ENCODE data around the gene C19orf67. TPM values are rescaled to one million over a fixed set of nuclear protein-coding genes. Genes with fewer than 3 reads are reported as not detected.

The C19orf67 gene
- polyA plus RNA-seq (2013, experiment 1 of 2; ENCODE audit: insufficient read length): not detected
- not detected for polyA plus RNA-seq (2013, experiment 2 of 2; ENCODE audit: insufficient read length)

DNA sequence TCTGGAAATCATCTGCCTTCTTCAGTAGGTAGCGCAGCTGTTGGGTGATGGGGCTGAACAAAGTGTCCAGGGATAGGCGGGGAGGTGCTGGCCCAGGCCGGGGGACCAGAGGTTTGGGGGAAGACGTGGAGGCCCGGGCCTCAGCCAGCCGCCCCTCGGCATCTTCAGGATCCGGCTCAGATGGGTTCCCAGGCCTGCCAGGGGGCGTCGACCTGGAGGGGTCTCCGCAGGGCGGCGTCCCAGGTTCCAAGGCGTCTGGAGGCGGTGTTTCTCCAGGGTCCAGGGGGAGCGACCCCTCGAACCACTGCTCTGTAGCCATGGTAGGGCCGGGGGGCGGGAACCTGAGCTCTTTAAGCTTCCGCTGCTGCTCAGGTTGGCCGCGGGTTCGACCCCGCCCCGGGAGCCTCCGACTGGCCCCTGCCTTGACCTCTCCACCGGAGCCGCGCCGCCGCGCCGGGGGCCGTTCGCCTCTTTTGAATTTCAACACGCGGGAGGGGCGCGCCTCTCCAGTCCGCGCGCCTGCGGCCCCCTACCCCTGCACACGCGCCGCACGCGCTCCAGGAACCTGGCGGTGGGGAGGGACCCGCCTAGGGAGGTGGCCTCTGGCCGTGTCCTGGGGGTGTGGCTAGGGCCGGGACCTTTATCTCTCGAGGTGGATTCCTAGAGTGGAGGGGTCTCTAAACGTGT lies at the start of gene C19orf67:
Gene C19orf67, minus strand, starts transcription at position 475 of the 687 bp plus-strand sequence. Its CDS starts 156 bp downstream, at position 319.
- no peak for DNase-seq

DNA sequence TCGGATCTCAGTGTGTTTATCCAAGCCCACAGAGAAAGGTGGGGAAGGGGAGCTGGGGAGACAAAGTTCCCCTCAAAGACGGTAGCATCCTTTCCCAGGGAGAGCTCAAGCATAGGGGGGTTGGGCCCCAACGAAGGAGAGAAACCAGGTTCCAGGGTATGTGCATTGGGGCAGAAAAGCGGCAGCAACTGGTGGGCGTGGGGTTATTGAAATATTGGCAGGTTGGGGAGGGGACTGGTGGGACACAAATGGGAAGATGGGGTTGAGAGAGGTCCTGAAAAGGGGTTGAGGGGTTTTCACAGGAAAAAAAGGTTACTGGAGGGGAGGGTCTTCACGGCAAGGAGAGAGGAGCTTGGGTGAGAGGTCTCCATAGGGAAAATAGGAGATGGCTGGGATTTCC lies 49.8 kb upstream of the C19orf67 start:
- DNase-seq: no peak

DNA sequence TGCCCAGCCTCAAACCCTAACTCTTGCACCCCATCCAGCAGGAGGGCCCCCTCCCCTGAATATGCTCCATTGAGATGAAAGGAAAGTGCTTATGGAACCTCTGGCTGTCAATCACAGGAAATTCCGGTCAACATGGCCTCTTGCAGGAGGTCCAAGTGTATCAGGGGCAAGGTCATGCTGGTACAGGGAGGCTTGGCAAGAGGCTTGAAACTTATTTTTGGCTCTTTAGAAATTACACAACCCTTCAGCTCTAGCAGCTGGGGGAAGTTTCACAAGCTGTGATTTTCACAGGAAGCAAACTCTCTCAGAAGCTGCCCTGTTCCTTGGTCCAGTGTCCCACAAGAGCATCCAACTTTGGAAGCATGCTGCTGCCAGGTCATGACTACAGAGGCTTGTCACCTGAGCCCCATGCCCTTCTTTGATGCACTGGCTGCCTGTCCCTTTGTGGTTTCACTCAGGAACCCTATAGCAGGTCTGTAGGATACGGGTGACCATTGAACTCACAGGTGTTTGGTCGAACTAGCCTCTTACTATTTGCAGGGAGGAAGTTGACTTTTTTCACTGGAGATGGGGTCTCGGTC lies 42.4 kb upstream of the C19orf67 start:
- no peak for DNase-seq

DNA sequence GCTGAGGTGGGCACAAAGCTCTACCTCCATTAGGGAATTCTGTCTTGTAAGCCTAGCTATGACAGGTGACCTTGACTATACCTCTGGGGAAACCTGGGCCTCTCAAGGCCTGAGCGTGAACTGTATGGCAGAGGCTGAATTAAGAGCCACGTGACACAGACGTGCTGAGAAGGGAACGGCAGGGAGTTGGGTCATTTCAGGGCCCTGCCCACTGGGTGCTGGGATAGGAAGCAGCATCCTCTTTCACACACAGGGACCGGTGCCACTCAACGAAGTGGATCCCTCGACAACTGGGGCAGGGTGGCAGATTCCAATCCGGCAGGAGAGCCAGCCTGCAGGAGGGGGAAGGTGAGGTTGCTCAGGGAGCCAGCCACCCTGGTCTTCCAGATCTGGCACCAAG lies 41.6 kb upstream of the C19orf67 start:
- no peak for DNase-seq

DNA sequence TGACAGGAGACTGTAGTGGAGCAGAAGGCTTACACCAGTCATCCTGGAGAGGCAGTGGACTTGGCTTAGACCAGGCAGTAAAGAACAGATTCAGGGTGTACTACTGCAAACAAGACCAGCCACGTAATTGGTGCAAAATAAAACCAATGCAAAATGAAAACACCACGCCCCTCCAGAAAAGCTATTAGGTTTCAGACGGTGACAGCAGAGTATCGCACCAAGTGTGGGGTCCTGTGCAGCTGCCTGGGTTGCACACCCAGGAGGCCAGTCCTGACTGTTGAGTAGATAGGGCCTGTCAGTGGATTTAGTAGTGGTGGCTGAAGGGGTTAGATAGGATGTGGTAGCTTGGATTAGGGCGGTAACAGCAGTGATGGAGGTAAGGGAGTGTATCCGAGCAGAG lies 37.3 kb upstream of the C19orf67 start:
- DNase-seq: no peak

DNA sequence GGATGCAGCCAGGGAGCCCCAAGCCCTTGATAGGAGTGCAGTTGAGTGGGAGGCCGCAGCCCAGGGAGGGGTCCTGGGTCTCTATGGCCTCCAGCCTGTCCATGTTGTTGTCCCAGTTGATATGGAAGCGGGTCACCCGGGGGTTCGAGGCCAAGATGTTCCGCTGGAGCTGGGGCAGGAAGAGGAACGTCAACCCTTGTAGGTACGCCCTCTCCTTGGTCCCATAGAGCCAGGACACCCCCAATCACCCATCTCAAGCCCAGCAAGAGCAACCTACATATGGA lies 34.9 kb upstream of the C19orf67 start:
- DNase-seq: no peak

DNA sequence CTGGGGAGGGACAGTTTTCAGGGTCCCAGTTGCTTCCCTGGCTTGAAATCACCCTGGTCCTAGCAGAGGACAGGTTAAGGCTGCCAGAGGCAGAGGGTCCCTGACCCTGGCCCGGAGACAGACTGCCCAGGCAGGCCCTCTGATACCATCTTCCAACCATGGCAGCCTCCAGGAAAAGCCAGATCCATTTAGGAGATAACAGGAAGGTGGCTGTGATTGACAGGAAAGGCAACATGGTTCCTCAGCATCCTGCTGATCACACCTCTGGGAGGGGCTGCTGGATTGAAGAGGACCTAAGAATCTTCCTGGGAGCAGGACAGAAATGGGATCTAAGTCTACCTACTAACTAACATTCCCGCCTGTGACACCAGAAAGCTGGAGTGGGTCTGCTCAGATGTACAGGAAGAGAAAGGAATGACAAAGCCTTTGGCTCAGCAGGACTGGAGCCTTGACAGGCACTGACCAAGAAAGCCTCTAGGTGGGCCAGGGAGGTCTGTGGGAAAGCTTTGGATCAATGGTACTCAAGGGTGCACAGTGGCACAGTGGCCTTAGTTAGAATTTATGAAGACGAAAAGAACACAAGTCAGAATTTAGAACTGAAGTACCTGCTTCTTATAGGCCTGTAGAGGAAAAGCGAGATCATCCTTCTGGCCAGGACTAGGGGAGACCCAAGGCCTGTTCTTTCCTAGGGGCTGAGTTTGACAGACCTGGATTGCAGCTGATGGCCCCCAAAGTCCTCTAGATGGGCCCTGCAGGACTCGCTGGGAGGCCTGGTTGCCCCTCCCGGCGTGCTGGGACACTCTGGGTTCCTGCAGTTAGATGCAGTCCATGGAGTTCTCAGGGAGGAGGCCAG lies 34.3 kb upstream of the C19orf67 start:
- DNase-seq: no peak

DNA sequence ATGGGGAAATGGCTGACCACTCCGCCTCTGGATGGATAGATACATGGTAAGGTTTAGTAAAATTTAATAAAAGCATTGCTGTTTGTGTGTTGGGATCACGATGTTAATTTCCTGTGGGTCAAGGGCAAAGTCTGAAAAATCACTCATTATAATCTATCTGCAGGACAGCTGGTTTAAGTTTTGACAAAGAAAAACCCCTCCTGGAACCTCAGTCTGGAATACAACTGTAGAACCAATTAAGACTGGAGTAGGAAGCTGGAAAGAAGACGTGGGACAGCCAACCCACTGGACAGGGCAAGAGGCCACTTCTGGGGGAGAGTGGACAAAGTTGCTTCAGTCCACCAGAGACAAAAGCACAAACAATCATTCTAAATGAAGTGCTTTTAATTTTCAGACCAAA lies 33.6 kb upstream of the C19orf67 start:
- DNase-seq: no peak

DNA sequence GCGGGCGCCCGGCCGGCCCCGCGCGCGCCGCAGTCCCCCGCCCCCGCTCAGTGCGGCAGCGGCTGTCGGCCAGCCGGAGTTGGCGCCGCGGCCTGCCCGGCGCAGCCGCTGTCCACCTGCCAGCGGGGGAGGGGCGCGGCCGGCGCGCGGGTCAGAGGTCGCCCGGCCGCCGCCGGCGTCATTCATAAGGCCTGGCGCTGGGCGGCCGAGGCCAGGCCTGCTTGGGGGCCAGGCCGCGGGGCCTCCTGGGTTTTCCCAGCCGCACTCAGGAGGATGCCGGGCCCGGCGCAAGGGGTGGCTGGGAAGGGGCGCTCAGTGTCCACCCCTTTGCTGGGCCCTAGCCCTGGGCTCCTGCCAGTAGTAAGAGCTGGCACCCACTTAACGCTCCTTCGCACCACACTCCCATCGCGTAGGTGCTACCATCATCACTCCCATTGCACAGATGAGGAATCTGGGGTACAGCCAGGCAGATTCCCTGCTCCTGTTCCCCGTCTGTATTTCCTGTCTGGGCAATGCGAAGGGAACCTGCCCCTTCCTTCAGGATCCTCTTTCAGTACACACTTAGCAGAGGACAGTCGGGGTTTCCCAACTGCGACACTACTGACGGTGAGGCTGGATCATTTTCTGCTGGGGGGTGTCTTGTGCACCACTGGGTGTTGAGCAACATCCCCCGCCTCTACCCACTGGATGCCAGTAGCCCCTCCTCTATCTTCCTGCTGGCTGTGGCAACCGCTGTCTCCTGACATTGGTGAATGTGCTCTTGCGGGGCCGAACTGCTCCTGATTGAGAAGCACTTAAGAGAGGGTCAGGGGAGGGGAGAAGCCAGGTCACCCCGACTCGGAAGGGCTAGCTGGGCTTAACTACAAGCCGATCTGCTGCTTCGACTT lies 32.8 kb upstream of the C19orf67 start:
- DNase-seq: peak; percentile 43

DNA sequence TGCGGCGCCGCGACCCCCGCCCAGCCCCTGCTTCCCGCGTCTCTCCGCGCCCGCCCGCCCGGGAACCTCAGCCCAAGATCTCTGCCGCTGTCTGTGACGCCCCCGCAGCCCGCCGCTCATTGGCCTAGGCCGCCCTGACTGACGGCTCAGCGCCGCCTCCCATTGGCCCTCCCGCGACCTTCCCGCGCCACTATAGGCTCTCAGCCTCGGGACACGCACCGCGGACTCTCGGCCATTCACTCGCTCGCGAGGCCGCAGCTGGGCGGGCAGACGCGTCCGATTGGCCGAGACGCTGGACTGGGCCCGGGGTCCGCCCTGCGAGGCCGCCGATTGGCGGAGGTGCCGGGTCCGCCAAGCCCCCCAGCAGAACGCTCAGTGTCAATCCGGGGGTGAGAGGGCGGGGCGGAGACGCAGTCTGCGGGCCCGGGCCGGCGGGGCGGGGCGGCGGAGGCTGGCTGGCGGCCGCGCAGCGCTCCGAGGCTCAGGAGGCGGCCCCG lies 32.1 kb upstream of the C19orf67 start, which contains the start of gene PRKACA:
Gene PRKACA, minus strand, starts transcription at position 95 of the 497 bp plus-strand sequence. CDS start 215 bp downstream, outside the sequence.
- DNase-seq: peak; percentile 99

DNA sequence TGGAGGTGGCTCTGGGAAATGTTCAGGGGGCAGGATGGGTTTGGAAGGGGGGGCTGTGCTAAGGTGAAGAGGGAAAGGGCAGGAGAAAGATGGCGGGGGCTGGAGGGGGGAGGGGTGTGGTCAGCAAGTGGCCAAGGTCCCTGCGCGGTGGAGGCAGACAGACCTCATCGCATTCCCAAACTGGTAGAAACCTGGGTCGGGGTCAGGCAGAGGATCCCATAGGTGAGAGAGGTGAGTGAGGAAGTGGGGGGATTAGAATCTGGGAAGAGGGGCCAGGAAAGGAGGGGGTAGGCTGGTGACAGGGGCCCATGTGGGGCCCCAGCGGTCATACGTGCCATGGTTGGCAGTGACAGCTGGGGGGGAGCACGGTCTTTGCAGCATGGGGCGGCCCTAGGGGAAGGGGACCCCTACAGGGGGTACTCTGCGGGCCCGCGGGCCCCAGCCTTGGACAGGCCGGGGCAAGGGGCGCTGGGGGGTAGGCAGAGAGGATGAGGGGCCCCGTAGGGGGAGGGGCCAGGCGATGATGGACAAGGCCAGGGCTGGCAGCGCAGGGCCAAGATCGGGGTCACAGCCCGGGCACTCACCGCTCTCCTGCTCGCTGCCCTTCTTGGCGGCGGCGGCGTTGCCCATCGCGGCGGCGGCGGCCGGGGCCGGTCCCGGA lies 31.5 kb upstream of the C19orf67 start:
- no peak for DNase-seq

DNA sequence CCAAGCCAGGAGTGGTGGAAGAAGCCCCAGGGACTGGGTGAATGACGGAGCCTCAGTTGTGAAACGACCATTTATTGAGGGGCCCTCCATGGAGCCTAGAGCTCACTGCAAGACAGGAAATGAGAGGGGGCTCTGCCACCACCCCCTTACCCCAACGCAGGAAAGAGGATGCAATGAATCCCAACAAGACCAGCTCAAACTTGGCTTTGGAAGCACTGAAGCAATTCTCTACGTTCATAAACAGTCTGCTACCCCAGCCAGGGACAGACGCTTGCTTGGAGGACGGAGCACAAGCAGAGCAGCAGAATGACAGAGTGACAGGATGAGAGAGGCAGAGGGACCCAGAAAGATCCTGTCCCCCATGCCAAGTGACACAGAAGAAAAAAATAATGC lies 30.9 kb upstream of the C19orf67 start:
- no peak for DNase-seq

DNA sequence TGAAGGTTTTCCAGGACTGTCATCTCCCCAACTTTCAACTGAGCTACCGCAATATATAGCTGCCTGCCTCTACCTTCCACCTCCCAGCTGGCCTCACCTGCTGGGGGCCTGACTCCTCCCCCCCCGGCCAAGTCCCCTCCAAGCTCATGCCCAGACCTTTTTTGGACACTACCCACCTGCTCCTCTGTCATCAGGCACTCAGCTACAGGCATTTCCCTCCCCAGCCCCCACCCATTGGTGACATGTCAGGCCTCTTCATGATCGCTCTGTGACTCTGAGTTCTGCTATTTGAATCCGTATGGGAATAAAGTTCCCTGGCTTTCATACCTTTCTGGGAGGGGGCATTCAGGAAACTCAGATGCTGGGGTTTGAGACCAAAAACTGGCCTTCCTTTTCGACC lies 30.2 kb upstream of the C19orf67 start:
- DNase-seq: no peak

DNA sequence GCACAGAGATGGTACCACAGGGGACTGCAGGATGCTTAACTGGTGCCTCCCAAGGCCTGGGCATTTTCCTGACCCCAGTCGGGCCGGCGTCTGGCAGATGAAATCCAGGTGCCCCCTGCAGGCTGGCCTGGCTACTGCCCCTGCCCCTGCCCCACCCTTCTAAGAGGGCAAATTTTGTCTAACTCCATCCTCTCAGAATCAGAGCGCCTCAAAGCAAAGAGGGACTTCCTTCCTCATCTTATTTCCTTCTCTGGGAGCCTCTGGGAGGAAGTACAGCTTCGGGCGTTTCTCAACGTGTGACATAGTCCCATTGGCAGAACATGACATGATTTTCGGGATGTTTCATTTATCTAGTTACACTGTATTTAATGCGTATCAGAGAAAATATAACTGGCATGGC lies 29.3 kb upstream of the C19orf67 start:
- no peak for DNase-seq

DNA sequence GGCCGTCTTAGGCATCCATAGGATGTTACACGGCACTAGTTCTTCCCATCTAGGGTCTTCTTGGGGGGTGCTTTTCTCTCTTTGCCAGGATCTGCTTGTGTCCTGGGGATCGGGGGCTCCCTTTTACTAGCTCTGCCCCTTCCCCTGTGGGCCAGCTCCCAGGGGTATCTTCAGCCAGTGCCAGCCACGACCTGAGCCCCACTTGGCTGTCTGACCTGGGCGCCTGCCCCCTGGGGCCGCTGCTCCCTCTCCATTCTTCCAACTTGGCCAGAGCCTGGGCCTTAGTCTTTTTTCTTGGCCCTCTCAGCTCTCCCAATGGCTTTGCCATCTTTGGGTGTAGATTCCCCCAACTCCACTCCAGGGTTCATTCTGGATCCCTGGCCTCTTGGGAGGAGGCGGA lies 28.9 kb upstream of the C19orf67 start:
- DNase-seq: no peak

DNA sequence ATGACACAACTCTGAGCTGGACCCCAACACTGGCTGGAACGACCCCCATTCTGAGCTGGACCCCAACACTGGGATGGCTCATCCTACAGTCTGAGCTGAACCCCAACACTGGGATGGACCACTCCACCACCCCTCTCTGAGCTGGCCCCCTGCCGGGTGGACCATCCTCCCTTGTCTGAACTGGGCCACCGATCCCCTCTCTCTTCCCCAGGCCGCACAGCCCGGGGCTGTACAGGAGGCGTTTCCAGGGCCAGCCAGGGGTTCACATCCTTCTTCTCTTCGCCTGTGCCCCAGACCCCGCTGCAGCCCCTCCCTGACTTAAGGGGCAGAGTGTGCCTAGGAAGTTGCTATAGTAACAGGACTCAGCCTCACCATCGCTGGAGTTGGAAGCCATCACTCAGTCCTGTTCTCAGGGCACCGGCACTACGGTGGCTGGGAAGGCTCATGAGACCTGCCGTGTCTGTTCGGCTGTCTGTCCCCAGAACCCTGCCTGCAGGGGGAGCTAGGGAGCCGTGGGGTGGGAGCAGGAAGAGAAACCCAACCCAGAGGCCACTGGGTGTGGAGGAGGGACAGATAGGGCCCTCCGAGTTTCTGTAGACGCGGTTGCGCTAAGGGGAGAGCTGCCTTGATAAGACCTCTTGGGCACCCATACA lies 28.3 kb upstream of the C19orf67 start:
- no peak for DNase-seq

DNA sequence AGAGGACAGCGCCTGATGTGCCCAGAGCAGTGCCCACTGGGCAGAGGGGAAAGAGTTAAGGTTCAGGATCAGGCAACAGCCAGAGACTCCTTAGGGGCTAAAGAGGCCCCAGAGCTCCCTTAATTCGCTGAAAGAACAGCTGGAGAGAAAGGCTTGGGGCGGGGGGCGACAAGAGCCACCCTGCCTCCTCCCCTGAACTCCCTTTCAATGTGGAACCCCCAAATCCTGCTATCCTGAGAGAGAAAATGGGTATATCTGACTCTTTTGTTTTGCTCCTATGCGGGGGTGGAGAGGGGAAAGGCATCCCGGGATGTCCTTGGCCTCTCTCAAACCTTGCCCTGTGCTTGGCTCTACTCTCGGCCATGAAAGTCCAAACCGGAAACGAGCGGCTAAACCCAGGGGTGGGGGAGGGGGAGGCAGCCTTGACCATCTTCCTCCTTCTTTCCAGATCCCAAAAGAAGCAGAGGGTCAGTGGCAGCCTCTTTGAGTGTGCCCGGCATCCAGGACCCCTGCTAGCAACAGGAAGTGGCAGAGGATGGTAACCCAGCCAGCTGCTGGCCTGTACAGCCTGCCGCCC lies 27.3 kb upstream of the C19orf67 start:
- DNase-seq: no peak

DNA sequence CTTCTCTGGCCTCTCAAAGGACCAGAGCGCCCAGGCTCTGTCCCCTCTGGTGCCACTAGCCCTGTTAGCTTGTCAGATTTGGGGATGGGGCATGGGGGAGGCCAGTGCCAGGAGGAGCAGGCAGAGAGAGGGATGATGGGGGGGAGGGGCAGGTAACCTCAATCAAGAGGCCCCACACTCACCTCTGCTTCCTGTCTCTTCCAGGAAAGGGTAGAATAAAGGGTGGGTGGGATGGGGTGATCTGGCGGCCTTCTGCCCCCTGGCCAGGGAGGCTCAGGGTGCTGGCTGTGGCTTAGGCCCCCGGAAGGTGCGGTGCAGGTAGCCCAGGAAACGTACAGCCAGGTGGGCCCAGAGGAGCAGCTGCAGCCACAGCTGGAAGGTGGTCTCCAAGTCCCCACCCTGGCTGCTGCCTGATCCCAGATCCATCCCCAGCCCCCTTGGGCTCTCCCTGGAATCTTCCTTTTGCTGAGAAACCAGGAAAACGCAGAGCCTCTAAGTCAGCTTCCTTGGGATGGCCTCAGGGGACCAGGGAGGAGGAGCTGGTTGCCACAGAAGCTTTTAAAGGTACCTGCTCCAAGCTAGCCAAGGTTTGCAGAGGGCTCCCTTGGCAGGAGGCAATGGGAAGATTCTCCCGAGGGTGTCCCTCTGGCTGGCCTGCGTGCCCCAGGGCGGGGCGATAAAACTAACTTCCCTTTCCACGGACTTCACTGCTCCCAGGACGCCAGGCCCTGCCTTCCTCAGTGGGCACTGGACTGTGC lies 26.6 kb upstream of the C19orf67 start:
- no peak for DNase-seq

DNA sequence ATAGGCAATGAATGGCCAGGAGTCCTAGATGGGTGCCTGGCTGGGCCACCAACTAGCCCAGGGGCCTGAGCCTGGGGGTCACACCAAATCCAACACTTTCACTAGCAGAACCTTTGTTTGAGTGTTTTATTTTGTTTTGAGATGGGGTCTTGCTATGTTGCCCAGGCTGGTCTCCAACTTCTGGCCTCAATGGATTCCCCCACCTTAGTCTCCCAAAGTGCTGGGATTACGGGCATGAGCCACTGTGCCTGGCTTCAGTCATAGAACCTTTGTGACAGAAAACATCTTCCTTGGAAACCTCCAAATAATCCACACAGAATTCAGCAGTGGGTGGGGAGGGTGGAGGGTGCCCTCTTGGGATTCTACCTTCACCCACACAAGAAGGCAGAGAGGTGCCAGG lies 25.9 kb upstream of the C19orf67 start:
- DNase-seq: no peak

DNA sequence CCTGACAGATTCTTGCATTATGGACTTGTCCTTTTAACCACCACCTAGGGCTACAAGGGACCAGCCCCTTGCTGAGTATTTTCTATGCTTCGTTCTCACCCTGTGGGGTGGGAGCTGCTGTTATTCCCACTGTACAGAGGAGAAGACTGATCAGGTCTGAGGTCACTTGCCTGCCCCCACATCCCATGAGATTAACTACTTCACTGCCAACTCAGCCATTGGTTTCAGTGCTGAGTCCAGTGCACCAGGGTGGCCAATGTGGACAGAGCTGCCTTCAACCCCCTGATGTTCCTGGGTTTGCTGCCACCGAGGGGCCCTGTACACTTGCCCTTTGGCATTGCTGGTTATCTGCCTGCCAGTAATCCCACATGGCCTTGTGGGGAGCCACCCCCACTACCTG lies 25.1 kb upstream of the C19orf67 start:
- DNase-seq: no peak

Measured in fibroblast of skin of back (primary cell).